Activated T-helper 9 cell treated with anti-CD3 and anti-CD28 coated beads, Interleukin-2, amount 50 U/mL, for 16 hours (primary cell): ENCODE data around the gene CLMN.
A peak's percentile ranks its signal among the peaks of the same experiment; 100 is the strongest.

Experiments
- DNase-seq: peaks from one replicate; pipeline ENCODE4 v3.0.0-alpha.2; 2020; ENCODE audit warnings: low read depth

CLMN gene, protein sequence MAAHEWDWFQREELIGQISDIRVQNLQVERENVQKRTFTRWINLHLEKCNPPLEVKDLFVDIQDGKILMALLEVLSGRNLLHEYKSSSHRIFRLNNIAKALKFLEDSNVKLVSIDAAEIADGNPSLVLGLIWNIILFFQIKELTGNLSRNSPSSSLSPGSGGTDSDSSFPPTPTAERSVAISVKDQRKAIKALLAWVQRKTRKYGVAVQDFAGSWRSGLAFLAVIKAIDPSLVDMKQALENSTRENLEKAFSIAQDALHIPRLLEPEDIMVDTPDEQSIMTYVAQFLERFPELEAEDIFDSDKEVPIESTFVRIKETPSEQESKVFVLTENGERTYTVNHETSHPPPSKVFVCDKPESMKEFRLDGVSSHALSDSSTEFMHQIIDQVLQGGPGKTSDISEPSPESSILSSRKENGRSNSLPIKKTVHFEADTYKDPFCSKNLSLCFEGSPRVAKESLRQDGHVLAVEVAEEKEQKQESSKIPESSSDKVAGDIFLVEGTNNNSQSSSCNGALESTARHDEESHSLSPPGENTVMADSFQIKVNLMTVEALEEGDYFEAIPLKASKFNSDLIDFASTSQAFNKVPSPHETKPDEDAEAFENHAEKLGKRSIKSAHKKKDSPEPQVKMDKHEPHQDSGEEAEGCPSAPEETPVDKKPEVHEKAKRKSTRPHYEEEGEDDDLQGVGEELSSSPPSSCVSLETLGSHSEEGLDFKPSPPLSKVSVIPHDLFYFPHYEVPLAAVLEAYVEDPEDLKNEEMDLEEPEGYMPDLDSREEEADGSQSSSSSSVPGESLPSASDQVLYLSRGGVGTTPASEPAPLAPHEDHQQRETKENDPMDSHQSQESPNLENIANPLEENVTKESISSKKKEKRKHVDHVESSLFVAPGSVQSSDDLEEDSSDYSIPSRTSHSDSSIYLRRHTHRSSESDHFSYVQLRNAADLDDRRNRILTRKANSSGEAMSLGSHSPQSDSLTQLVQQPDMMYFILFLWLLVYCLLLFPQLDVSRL

DNA sequence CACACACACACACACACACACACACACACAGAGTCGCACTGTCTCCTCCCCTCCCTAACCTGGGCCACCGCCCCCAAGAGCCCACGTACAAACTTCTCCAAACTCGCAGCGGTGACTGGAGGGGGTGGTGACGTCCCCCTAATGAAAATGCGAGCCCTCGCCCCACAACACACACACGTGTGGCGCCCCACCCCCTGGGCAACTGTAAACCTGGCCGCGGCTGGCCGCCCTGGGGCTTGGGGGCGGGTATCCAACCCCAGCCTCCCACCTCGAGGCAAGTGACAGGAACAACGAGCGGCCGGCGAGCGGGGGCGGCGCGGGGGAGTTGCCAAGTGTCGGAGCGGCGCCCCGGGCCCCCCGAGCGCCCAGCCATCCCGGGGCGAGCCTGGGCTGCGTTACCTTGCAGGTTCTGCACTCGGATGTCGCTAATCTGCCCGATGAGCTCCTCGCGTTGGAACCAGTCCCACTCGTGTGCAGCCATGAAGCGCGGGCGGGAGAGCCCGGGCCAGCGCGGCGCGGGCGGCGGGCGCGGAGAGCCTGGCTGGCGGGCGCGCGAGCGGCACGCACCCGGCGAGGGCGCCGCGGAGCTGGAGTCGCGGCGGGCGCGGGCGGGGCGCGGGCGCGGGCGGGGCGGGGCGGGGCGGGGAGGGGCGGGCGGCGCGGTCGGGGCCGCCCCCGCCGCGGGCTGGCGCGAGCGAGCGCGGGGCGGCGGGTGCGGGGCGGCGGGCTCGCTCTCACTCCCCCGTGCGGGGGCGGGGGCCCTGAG, at the start of gene CLMN:
Gene CLMN (minus strand): TSS at position 597 of the 766 bp plus-strand sequence. CDS start 116 bp downstream, at position 481.
- DNase-seq = no peak

DNA sequence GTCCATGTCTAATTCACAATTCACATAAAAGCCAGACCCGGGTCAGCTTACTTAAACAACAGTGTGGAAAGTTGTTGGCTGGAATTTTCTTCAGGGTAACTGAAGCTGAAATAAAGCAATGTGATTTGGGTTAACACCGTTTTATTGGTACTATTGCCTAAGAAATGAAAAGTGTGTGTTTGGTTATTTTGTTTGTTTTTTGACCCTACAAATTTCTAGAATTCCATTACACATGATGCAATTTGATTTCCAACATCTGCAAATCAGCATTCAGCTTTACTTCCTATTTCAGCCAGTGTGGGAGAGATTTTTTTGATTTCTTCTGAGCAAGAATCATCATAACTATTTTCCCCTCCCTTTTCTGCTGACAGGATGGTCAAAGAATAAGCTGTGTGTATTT, 45.7 kb upstream of the CLMN start:
- DNase-seq = no peak

DNA sequence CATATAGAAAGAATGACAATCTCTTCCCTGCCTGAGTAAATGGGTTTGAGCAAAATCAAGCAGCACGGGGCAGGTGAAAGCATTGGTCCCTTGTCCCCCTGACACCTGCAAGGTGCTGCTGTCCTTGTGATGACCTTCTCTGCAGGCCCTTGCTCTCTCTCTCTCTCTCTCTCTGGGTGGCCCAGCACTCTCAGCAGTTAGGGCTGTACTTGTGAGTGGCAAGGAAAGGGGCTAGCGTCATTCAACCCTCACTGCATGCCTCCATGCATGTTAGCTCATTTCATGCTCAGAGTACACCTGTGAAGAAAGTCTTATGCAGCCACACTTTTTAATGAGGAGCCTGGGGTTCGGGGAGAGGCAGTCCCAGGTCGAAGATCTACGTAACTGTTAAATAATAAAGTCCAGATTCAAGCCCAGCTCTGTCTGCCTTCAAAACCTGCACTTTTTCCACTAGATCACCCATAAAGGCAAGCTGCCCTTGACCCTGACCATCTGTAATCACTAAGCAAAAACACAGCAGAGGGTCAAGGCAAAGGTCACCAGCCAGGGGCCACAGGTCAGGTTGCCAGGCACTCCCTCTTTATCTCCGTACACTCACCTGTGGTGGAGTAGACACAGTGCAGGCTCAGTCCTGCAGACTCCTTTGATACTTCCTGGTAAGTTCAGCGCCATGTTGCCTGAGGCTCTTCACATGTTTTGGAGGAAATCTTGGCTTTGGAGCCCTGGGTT, 44.9 kb upstream of the CLMN start:
- no peak for DNase-seq

DNA sequence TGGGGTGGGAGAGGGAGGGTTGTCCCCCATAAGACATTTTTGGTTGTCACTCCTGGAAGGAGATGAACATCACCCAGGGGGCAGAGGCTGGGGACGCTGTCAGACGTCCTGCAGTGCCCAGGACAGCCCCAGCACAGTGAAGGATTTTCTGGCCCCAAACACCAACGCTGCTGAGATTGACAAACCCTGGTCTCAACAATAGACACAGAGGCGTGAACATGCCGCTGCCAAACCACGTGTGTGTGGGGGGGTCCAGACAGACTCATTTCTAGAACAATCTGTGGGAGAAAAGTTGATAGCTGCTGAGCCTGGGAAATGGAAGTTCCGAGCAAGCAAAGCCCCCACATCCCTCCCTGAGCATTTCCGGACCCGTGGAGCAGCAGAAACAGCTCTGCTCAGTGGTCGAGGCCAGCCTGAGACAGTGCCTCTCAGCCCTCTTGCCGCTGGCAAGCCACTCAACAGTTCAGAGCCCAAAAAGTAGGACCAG, 43.8 kb upstream of the CLMN start:
- no peak for DNase-seq

DNA sequence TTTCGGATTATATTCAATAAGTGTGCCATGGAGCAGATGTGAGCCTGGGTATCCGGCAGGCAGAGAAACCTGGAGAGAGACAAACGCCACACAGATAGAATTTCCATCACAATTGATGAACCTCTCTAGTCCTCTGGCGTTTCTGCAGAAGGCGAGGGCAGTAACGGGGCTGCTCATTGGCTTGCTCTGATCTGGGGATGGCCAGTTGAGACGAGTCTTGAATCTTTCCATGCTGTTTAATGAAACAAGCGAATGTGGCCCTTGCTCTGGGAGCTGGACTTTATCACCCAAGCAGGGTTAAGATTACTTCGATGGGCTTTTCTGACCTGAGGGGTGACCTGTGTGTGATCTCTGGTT, 42.4 kb upstream of the CLMN start:
- DNase-seq = no peak

DNA sequence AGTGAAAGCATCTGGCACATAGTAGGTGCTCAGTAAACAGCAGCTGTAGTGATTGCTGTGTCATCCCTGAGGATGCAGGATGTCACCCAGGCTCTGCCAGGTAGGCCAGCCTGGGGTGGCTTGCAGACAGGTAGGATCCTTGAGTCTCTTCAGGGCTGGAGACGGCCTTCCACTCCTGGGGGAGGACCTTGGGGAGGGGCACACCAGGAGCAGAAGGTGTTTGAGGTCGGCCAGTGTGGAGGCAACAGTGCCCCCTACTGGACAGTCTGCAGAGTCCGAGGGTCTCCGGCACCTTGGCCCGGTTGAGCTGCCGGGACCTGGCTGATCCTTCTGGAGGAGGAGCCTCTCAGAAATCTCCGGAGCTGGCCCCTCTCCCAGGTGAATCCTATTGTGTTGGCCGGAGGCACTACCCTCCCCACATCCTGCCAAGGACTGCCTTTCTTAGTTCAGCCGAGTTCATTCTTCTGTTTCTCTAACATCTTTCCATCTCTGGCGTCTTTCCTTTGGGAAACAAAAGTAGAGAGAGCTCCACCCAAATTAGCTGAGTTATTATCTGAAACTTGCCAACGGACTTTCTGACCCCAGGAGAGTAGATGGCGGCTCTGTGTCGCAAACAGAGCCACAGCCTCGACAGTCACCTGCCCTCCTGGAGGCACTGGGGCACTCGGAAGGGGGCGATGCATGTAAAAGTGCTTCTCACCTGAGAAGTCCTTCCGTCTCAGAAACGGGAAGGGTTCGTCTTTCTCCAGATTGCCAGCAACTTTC, 41.8 kb upstream of the CLMN start:
- DNase-seq = peak; percentile 15

DNA sequence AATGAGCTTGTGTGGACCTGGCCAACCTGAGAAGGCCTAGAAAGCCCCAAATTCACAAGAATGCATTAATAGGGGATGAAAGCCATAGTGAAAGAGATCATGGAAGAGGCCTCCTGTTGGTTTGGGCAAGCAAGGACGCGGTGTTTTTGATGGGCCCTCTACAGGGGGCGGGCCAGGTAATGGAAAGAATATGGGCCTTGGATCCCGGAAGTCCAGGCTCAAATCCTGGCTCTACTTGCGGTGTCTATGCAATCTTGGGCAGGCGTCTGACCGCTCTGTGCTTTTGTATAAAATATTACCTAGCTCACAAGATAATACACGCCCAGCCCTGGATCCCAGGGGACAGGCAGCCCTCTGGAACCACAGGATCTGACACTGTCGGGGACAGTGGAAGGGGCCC, 41.1 kb upstream of the CLMN start:
- DNase-seq = no peak

DNA sequence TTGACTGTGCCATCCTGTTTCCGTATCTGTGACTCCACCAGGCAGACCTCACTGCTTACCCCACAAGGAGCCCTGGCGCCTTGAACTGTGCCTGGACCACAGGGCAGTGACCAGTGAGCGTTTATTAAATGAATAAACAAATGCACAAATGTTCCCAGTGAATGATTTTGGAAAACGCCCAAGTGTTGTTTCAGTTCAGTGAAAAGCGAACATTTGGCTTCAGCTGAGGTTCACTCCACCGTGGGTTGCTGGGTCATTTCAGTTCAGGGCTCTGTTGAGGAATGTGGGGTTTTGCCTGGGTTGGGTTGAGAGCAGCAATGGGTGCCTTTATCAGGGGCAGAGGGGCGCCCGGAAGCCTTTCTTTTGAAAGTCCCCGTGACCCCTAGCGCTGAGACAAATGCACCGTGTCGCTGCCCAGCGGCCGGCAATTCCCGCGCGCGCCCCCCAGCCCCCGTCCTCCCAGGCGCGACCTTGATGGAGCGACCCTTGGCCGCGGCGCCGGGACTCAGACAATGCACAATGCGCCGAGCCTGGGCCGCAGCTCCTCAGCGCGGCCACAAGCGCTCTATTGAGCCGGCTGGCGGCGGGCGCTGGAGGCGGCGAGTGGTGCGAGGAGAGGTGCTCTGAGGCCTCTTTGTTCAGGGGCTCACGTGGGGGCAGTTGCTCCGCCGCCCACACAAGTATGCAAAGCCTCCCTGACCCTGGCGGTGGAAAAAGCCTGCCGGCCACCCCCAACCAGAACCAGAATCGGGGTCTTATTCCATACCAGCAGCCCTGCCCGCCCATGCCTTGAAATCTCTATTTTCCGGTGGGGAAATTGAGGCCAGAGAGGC, 40.5 kb upstream of the CLMN start:
- no peak for DNase-seq

DNA sequence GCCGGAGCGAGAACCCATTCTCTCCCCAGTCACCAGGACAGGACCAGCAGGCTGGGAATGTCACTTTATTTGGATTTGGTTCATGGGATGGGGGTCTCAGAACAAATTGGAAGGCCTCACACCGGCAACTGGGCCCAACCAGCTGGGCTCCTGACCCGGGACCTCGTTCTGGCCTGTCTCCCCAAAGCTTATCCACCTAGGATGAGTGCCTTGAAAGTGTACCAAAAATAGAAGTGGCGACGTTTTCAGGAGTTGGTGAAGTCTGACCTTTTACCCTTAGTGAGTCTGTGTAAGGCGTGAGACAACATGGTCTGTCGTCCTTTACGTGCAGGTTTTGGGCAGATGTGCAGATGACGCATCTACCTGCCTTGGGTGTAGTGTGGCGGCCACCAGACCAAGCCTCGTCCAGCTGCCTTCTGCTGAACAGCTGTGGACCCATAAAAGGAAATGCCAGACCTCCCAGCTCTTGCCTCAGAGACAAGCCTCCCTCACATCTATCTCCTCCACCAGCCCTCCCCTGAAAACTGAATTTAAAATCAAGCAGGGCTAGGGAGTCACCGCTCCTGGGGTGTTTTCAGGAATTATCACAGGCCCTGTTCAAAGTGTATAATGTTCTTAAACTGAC, 36.6 kb upstream of the CLMN start:
- no peak for DNase-seq

DNA sequence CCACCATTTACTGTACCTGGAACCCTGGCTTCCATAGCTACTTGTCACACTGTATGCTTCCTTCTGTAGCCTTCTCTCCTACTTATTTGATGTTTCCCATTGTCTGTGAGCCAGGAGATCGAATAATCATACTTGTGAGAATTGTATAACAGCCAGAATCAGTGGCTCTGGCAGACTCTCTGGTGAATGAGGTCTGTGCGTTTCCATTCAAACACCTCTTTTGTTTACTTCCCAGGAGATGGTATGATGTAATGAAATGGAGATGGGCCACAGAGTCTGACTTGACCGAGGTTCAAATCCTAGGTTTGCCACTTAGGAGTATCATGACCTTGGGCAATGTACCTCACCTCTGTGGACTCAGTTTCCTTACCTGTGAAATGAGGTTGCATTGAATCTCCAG, 35.7 kb upstream of the CLMN start:
- DNase-seq = no peak

DNA sequence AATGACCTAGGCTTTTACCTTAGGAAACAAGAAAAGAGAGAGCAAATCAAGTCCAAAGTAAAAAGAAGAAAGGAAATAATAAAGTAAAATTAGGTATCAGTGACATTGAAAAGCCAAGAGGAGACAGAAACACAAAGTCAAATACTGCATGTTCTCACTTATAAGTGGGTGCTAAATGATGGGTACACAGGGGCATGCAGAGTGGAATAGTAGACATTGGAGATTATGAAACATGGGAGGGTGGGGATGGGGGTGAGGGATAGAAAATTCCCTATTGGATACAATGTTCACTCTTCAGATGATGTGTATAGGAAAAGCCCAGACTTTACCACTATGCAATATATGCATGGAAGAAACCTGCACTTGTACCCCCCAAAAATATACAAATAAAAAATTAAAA, 35.1 kb upstream of the CLMN start:
- DNase-seq = no peak

DNA sequence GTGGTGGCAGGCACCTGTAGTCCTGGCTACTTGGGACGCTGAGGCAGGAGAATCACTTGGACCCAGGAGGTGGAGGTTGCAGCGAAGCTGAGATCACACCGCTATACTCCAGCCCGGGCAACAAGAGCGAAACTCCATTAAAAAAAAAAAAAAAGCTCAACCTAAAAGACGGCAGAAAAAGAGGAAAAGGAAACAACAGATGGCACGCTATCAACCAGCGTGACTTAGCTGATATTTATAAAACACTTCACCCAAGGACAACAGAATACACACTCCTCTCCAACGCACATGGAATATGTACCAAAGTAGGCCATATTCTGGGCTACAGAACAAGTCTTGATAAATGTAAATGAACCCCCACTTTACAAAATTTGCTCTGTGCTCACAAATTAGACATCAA, 34.0 kb upstream of the CLMN start:
- no peak for DNase-seq

DNA sequence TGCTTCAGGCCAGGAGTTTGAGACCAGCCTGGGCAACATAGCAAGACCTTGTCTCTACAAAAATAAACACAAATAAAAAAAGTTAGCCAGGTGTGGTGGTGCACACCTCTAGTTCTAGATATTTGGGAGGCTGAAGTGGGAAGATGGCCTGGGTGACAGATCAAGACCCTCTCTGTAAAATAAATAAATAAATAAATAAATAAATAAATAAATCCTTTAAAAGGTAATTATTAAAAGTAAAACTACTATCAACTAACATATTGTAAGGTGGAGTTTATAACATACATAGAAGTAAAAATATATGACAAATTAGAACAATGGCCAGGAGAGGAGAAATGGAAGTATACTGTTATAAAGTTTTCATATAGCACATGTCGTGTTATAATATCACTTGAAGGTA, 33.3 kb upstream of the CLMN start:
- DNase-seq = no peak

DNA sequence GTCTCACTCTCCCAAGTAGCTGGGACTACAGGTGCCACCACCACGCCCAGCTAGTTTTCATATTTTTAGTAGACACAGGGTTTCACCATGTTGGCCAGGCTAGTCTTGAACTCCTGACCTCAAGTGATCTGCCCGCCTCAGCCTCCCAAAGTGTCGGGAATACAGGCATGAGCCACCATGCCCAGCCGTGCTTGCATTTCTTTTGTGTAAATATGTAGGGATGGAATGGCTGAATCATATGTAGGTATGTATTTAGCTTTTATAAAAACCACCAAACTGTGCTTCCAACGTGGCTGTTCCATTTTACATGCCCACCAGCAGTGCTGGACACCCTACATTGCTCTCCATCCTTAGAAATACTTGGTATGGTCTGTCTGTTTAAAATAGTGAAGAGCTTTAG, 32.8 kb upstream of the CLMN start:
- DNase-seq = no peak

DNA sequence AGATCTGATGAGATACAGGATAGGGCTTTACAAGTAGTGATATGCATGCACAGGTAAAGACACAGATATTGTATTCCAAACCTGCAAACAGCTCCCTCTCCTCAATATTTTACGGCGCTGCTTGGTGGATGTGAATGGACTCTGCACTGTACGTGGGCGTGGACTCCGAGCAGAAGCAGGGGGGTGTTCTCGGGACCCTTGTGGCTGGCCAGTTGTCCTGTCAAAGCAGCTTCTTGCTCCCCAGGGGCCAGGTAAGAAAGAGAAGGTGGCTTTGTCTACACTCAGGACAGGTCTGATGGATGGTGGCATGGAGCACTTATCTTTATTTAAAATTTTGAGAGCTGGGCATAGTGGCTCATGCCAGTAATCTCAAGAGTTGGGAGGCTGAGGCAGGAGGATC, 29.5 kb upstream of the CLMN start:
- DNase-seq = no peak

DNA sequence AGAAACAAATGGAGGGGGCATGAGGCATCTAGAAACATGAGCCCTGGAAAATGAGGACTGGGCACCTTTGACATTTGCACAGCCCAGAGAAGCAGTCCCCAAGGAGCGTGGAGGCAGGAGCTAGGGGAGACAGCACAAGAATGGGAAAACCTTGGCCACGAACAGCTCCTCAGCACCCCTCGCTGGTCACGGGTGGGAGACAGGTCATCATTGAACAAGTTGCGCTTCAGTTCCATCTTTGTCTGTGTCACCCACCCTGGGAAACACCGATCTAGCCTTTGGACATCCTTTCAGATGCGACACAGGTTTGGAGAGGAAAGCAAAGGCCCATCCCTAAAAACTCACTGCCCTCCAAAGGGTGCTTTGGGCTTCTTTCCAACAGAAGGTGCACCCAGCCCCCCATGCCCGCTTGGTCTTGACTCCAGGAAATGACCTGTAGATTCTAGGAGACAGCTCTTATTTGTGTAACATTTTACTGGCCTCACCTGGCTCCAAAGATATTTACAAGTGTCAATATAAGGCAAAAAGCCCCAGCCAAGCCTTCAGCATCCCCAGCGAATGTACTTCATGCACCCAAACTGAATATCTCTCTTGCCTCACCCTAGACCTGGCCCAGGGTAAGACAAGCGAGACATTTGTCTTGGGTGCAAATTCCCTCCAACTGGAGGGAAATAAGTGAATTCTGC, 28.8 kb upstream of the CLMN start:
- DNase-seq = no peak

DNA sequence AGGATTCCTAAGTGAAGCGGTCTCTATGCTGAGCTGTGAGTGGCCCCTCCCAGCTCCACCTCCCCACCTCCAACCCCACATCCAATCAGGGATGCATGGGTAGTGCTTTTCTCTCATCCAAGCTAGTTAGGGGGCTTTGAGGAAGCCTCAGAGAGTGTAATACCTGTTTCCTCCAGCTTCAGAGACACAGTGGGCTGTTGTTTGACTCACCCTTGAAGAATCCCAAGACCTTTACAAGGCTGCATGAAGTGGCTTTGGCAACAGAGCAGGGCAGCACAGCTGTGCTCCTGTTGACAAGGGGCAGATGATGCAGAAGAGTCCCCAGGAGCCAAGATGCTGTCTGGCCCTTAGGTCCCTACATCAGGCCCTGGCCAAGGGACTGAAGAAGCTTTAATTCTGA, 27.1 kb upstream of the CLMN start:
- DNase-seq = no peak

DNA sequence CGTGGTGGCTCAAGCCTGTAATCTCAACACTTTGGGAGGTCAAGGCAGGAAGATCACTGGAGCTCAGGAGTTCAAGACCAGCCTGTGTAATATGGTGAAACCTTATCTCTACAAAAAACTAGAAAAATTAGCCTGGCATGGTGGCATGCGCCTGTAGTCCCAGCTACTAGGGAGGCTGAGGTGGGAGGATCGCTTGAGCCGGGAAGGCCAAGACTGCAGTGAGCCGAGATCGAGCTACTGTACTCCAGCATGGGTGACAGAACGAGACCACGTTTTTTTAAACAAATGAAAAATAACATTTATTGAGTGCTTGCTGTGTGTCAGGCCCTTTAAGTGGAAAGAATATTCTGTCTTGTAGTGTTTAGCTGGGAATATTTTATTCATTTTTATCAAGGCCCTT, 26.6 kb upstream of the CLMN start:
- no peak for DNase-seq

DNA sequence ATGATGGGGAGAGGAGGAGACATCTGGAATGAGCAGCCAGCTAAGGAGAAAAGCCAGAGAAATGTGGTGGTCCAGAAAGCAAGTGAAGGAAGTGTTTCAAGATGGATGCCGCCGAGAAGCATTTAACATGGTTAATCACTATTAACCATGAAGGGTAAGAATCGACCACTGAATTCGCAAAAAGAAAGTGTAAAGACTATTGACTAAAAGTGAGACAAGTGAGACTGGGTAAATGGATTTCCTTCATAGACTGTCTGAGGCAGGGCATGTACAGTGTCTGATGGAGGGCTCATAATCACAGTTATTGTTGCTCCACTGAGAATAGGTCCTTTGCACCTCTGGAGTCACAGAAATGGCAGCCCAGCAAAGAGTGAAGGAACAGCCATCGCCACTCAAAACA, 25.3 kb upstream of the CLMN start:
- DNase-seq = no peak
